Posterior cingulate gyrus (tissue), 11 donors: ENCODE data around the gene PTPRS.
"Not testable (repeated sequence)": the region's sequence is repeated elsewhere in the genome, so short reads cannot be mapped to it uniquely, and the experiment has no call there.

ENCODE experiments used
- DNase-seq, 10 donors: peaks; one replicate each; pipeline versions ENCODE4 v3.0.0 to v3.0.0-alpha.2; 2020 to 2021; ENCODE audit warnings: mixed read lengths in 3 of 10
- intact Hi-C: fragments of 100-400 bp; cut with DNase I; formaldehyde crosslinking; loops from one replicate; pipeline ENCODE4 v1.15.1; 2023

PTPRS gene

DNA sequence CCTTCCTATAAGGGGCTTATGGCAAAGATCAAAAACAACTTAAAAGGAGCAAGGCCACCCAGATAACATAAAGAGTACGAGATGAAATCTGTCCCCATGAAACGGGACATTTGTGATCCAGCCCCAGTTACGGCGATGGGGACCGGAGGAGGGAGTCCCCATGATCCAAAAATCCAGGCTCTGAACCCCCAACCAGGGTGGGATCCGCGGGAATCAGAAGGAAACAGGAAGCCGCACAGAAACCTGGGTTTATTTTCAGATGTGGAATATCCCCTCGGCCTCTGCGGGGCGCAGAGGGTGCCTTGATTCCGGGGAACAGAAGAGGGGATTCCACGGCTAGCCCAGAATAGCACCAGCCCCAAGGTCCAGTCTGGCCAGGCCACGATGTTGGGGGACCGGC is 5.0 kb downstream of the PTPRS start:
- peak in 1 of 10 donors; percentile 60 for DNase-seq
- intact Hi-C loops = loop anchor here (5.0 to 10.0 kb wide), 2 partner anchors 43 to 291 kb away; no protein-coding TSS in a partner anchor

GRCh38 chr19:5334824-5335500 is 5.7 kb downstream of the PTPRS start:
- DNase-seq = peak in 5 of 10 donors; percentile 26 to 89 (median 84)
- intact Hi-C loops = loop anchor here (5.0 to 10.0 kb wide), 2 partner anchors 43 to 290 kb away; no protein-coding TSS in a partner anchor

- intact Hi-C loops = loop anchor here (10.0 kb wide), 1 partner anchor 290 kb away; no protein-coding TSS in a partner anchor
- peak in 2 of 10 donors; percentile 45 to 62 for DNase-seq
These were observed 6.3 kb downstream of the PTPRS start for GRCh38 chr19:5334366-5334739.

GRCh38 chr19:5333581-5334365 is 6.8 kb downstream of the PTPRS start:
- peak in 2 of 10 donors; percentile 75 to 81 for DNase-seq
- intact Hi-C loops = loop anchor here (10.0 kb wide), 1 partner anchor 289 kb away; no protein-coding TSS in a partner anchor

DNA sequence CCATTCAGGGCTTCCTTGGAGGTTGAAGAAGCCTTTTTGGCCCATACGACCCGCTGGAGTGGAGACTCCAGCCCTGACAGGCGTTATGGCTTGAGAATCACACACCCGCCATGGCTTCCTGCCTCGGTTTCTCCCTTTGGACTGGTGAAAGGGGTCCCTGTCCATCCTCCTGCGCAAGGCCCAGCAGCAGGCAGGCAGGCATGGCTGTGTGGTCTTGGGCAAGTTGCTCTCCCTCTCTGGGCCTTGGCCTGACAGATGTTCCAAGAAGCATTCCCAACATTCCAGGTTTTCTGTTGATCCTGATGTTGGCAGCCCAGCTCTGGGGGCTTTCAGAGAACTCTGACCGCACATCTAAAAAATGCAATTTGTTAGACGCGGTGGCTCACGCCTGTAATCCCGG is 8.1 kb downstream of the PTPRS start:
- intact Hi-C loops = loop anchor here (10.0 kb wide), 1 partner anchor 288 kb away; no protein-coding TSS in a partner anchor
- no peak for DNase-seq

- intact Hi-C loops = loop anchor here (10.0 kb wide), 1 partner anchor 287 kb away; no protein-coding TSS in a partner anchor
- DNase-seq = no peak
These were observed 8.8 kb downstream of the PTPRS start for GRCh38 chr19:5331790-5332189.

GRCh38 chr19:5330307-5330720 is 10.3 kb downstream of the PTPRS start:
- no peak for DNase-seq
- intact Hi-C loops = loop anchor here (10.0 kb wide), 1 partner anchor 286 kb away; no protein-coding TSS in a partner anchor

- intact Hi-C loops = no loop called here
These were observed 11.5 kb downstream of the PTPRS start for GRCh38 chr19:5329141-5329540.

DNA sequence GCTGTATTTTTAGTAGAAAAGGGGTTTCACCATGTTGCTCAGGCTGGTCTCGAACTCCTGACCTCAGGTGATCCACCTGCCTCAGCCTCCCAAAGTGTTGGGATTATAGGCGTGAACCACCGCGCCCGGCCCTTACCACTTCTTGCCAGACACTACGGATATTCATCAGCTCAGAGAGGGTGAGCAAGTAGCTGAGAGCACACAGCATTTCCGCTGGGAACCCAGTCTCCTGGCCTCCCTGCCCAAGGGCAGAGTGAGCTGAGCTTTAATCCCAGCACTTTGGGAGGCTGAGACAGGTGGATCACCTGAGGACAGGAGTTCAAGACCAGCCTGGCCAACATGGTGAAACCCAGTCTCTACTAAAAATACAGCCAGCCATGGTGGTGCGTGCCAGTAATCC is 12.2 kb downstream of the PTPRS start:
- intact Hi-C loops, DNase-seq: not testable (repeated sequence)

More at GRCh38 chr19:5329141-5329540, 11.5 kb downstream of the PTPRS start:
- no peak for DNase-seq

- intact Hi-C loops = no loop called here
- DNase-seq = no peak
These were observed 13.5 kb downstream of the PTPRS start for GRCh38 chr19:5326986-5327623.

- intact Hi-C loops = no loop called here
- no peak for DNase-seq
These were observed 14.1 kb downstream of the PTPRS start for GRCh38 chr19:5326545-5326944.

DNA sequence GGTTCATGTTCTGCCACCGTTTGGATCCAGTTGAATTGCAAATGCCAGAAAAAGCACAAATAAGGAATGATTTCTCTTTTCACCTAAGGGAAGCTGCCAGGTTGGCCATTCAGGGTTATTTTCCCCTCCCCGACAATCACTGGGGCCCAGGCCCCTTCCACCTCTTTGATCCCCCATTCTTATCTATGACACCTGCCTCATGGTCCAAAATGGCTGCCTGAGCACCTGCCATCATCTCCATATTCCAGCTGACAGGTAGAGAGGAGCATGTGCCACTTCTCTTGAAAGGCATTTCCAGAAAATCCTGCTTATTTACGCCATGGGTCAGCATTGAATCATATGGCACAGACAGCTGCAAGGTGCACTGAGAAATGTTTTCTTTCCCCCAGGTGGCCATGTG is 15.7 kb downstream of the PTPRS start:
- no peak for DNase-seq
- intact Hi-C loops = no loop called here

GRCh38 chr19:5323475-5323811 is 17.2 kb downstream of the PTPRS start:
- intact Hi-C loops = no loop called here
- no peak for DNase-seq

GRCh38 chr19:5321851-5322681 is 18.5 kb downstream of the PTPRS start:
- intact Hi-C loops = no loop called here
- peak in 8 of 10 donors; percentile 55 to 94 (median 66) for DNase-seq

DNA sequence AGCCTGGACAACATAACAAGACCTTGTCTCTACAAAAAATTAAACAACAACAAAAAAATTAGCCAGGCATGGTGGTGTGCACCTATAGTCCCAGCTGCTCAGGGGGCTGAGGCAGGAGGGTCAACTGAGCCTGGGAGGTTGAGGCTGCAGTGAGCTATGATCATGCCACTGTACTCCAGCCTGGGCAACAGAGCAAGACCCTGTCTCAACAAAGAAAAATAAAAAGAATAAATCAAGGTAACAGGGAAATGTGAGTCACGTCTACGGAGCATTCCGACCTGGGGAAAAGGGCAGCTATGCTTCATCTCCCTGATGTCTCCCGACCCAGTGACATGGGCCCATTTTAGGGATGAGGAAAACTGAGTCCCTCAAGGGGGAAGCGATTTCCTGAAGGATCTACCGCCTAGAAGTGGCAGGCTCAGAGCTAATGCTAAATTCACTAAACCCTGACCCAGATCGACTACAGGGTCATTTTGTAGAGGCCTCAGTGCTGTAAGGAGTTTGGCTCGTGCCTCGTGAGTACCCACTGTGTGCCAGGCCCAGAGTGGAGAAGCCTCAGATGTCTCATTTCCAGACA is 19.5 kb downstream of the PTPRS start:
- no peak for DNase-seq
- intact Hi-C loops = no loop called here

GRCh38 chr19:5319516-5319915 is 21.1 kb downstream of the PTPRS start:
- intact Hi-C loops = no loop called here
- no peak for DNase-seq

DNA sequence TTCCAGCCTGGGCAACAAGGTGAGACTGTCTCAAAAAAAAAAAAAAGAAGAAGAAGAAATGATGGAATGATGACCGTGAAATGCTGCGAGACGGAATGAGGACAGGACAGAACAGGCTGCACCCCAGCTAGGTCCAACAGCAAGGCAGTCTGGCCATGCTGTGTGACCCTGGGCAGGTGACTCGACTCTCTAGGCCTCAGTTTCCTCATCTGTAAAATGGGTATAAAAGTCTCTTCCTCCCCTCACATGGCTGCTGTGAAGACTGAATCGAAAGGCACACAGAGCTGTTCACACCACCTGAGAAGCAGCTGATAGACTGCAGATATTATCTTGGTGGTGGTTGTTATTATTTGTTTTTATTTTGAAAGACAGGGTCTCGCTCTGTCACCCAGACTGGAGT is 22.3 kb downstream of the PTPRS start:
- intact Hi-C loops = no loop called here
- DNase-seq = no peak

DNA sequence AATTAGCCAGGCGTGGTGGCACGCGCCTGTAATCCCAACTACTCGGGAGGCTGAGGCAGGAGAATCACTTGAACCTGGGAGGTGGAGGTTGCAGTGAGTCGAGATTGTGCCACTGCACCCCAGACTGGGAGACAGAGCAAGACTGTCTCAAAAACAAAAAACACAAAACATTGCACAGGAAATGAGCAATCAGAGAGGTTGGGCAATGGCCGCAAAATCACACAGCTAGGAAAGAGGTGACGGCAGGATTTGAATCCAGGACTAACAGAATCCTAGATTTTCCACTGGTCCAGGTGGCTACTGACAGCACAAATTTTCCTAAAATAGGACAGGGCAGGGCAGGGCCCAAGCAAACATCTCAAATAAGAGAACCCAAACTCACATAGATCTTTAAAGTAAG is 23.3 kb downstream of the PTPRS start:
- no peak for DNase-seq
- intact Hi-C loops = no loop called here

GRCh38 chr19:5316138-5316537 is 24.5 kb downstream of the PTPRS start:
- DNase-seq = no peak
- intact Hi-C loops = no loop called here

- intact Hi-C loops = no loop called here
These were observed 25.7 kb downstream of the PTPRS start for GRCh38 chr19:5314907-5315298.

More at GRCh38 chr19:5314907-5315298, 25.7 kb downstream of the PTPRS start:
- no peak for DNase-seq
